Cardiac muscle cell (in vitro differentiated cells and primary cell): ENCODE results near the gene ANKRD26. TPM values are rescaled to one million over a fixed set of nuclear protein-coding genes. Genes with fewer than 3 reads are reported as not detected.

Experiments used
- DNase-seq, 2 donors: peaks; one replicate each; pipeline versions ENCODE4 v3.0.0 to v3.0.0-alpha.2; 2010 to 2017; ENCODE audit warnings: low read depth in 1 of 2, low spot score in 1 of 2
- H3K27ac ChIP-seq: fragments of 200-600 bp; sonication (generic); 2 replicates; pipeline ENCODE4 v1.5.1; 2016
- H3K27me3 ChIP-seq: fragments of 200-600 bp; sonication (generic); 2 replicates; pipeline ENCODE4 v1.6.0; 2016; ENCODE audit warnings: control low read depth
- H3K36me3 ChIP-seq: fragments of 200-600 bp; sonication (generic); 2 replicates; pipeline ENCODE4 v1.5.1; 2016; ENCODE audit warnings: control low read depth
- H3K4me1 ChIP-seq: fragments of 200-600 bp; sonication (generic); 2 replicates; pipeline ENCODE4 v1.8.1; 2017; ENCODE audit warnings: low read depth, mild to moderate bottlenecking, mixed run types
- H3K4me3 ChIP-seq: fragments of 200-600 bp; sonication (generic); 2 replicates; pipeline ENCODE4 v1.5.1; 2016; ENCODE audit warnings: mild to moderate bottlenecking
- H3K9me3 ChIP-seq: fragments of 200-600 bp; sonication (generic); 2 replicates; pipeline ENCODE4 v1.5.1; 2017; ENCODE audit warnings: low read depth, mild to moderate bottlenecking, control low read depth
- CTCF ChIP-seq: IDR thresholded peaks from 2 replicates; pipeline ENCODE4 v1.5.1; 2012; ENCODE audit warnings: low read depth, mild to moderate bottlenecking, low read length
- polyA plus RNA-seq: library from polyadenylated mRNA; unstranded; fragments of >200 nt; fragmentation: Nextera tagmentation; extraction: Ambion mirVana; gene quantifications from 2 replicates; pipeline ENCODE4 v1.2.1, GENCODE V29; 2016
- total RNA-seq: library from RNA; depleted of rRNA; stranded (reverse); fragments of >200 nt; gene quantifications from 2 replicates; pipeline ENCODE4 v1.2.3, GENCODE V29; 2016

The ANKRD26 gene
- total and polyA plus RNA-seq, 2 experiments from 2014 or later, result 16.1 to 25.0 TPM

- no peak for TF ChIP-seq CTCF
- DNase-seq, result no peak
- H3K36me3 ChIP-seq, result no peaks in the 10 kb centered on the region
- H3K27ac ChIP-seq, result no peak overlapping the region
- no peaks in the 10 kb centered on the region for H3K27me3 ChIP-seq
- no peaks in the 10 kb centered on the region for H3K4me1 ChIP-seq
- H3K4me3 ChIP-seq, result no peak overlapping the region
- no peaks in the 10 kb centered on the region for H3K9me3 ChIP-seq
These were observed 137.5 kb downstream of the ANKRD26 start for GRCh38 chr10:26962835-26963234.

GRCh38 chr10:26960308-26960707 is 140.0 kb downstream of the ANKRD26 start:
- DNase-seq, result peak in 1 of 2 donors; percentile 32
- Histone ChIP-seq H3K4me3 (no peak overlapping the region), H3K9me3 (no peaks in the 10 kb centered on the region), H3K27me3 (no peaks in the 10 kb centered on the region), H3K36me3 (no peaks in the 10 kb centered on the region), H3K4me1 (no peaks in the 10 kb centered on the region), H3K27ac (no peak overlapping the region)
- TF ChIP-seq CTCF, result no peak

- DNase-seq, result no peak
- no peak for TF ChIP-seq CTCF
- Histone ChIP-seq H3K27ac (no peak overlapping the region), H3K4me1 (no peaks in the 10 kb centered on the region), H3K4me3 (no peak overlapping the region), H3K9me3 (no peaks in the 10 kb centered on the region), H3K36me3 (no peaks in the 10 kb centered on the region), H3K27me3 (no peaks in the 10 kb centered on the region)
These were observed 140.5 kb downstream of the ANKRD26 start for GRCh38 chr10:26959841-26960240.

Other genes starting within 250 kb of the ANKRD26 start
- gene ABI1, start 239.5 kb downstream of the ANKRD26 start, total RNA-seq, result 38.0 and 38.7 TPM in 2 replicates
- gene ABI1, start 239.5 kb downstream of the ANKRD26 start, polyA plus RNA-seq, result 36.8 and 56.4 TPM in 2 replicates
- gene YME1L1, start 53.9 kb upstream of the ANKRD26 start, total RNA-seq, result 54.1 and 55.1 TPM in 2 replicates
- 76.9 and 94.1 TPM in 2 replicates for gene YME1L1, start 53.9 kb upstream of the ANKRD26 start, polyA plus RNA-seq
- gene MASTL, start 54.9 kb upstream of the ANKRD26 start, total RNA-seq, result 11.0 and 13.4 TPM in 2 replicates
- gene MASTL, start 54.9 kb upstream of the ANKRD26 start, polyA plus RNA-seq, result 10.8 and 11.3 TPM in 2 replicates
- gene ACBD5, start 140.3 kb upstream of the ANKRD26 start, total RNA-seq, result 18.8 and 27.0 TPM in 2 replicates
- 17.8 and 26.1 TPM in 2 replicates for gene ACBD5, start 140.3 kb upstream of the ANKRD26 start, polyA plus RNA-seq